GM18505 (cell line): ENCODE results near the gene FRA10AC1.

Experiments
- ATAC-seq: cut with Tn5 transposase; IDR thresholded peaks from one replicate; pipeline ENCODE4 v1.9.1; 2021; ENCODE audit not compliant: unreplicated experiment
- POLR2A ChIP-seq: IDR thresholded peaks from 4 replicates; pipeline ENCODE4 v1.6.1; 2011; ENCODE audit warnings: borderline replicate concordance; ENCODE audit not compliant: insufficient read depth, insufficient read length; ENCODE audit errors: extremely low read depth

FRA10AC1 gene

GRCh38 chr10:93702210-93703001 lies at the start of gene FRA10AC1:
TSS of gene FRA10AC1 (minus strand) at chr10:93702592. CDS start at chr10:93700106, 2,486 bp downstream.
- peak; percentile 86 for ATAC-seq
- TF ChIP-seq POLR2A, result peak; percentile 64

GRCh38 chr10:93751832-93752231 lies 49.4 kb upstream of the FRA10AC1 start:
- no peak for ATAC-seq
- no peak for TF ChIP-seq POLR2A

- no peak for TF ChIP-seq POLR2A
- no peak for ATAC-seq
Measured at GRCh38 chr10:93751124-93751523, 48.7 kb upstream of the FRA10AC1 start.

- ATAC-seq, result no peak
Measured at GRCh38 chr10:93749218-93749799, 46.9 kb upstream of the FRA10AC1 start.

GRCh38 chr10:93746844-93747284 lies 44.5 kb upstream of the FRA10AC1 start:
- ATAC-seq, result no peak
- no peak for TF ChIP-seq POLR2A

More at GRCh38 chr10:93749218-93749799, 46.9 kb upstream of the FRA10AC1 start:
- no peak for TF ChIP-seq POLR2A

- no peak for ATAC-seq
Measured at GRCh38 chr10:93745408-93746065, 43.1 kb upstream of the FRA10AC1 start.

GRCh38 chr10:93742633-93743349 lies 40.4 kb upstream of the FRA10AC1 start:
- TF ChIP-seq POLR2A, result no peak
- peak; percentile 90 for ATAC-seq

More at GRCh38 chr10:93745408-93746065, 43.1 kb upstream of the FRA10AC1 start:
- no peak for TF ChIP-seq POLR2A

- TF ChIP-seq POLR2A, result no peak
- ATAC-seq, result no peak
Measured at GRCh38 chr10:93741367-93741766, 39.0 kb upstream of the FRA10AC1 start.

- ATAC-seq, result no peak
- no peak for TF ChIP-seq POLR2A
Measured at GRCh38 chr10:93726024-93726423, 23.6 kb upstream of the FRA10AC1 start.

- TF ChIP-seq POLR2A, result no peak
- ATAC-seq, result no peak
Measured at GRCh38 chr10:93723153-93723552, 20.8 kb upstream of the FRA10AC1 start.

- ATAC-seq, result no peak
- TF ChIP-seq POLR2A, result no peak
Measured at GRCh38 chr10:93722550-93722949, 20.2 kb upstream of the FRA10AC1 start.

GRCh38 chr10:93719901-93720300 lies 17.5 kb upstream of the FRA10AC1 start:
- ATAC-seq, result no peak
- TF ChIP-seq POLR2A, result no peak
